Fibroblast of lung (primary cell): ENCODE data around the gene SGCD.

Experiments
- EZH2 ChIP-seq: IDR thresholded peaks from 2 replicates; pipeline ENCODE4 v1.5.1; 2012; ENCODE audit warnings: low read length, control low read depth, mild to moderate bottlenecking; ENCODE audit errors: missing control alignments
- TF ChIP-seq, protein P1 (sequence below), 2 donors: IDR thresholded peaks in 1 of 2; conservative IDR thresholded peaks in 1 of 2; 1 replicate in 1 of 2; 2 replicates in 1 of 2; pipeline ENCODE4 v1.5.1; 2011 to 2012; ENCODE audit warnings: low read length in 2 of 2, control low read depth in 1 of 2, inconsistent platforms in 1 of 2, low read depth in 1 of 2, mild to moderate bottlenecking in 1 of 2

DNA sequence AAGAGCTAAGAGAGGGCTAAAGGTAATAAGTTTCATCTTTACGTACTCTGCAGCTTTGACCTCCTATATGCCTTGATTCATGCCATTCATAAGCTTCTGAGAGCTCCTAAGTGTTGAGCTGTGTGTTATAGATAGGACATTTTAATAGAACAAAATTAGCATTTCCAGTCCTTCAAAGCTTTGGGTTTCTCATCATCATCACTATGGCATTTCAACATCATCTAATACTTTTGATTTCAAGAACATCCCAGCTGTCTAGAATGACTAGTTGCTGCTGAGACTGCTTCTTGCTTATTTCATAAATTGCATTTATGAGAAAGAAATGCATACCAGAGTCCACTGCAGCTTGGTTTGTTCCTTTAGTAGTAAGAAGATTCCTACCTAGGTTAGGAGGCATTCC is 201.7 kb downstream of the SGCD start:
- TF ChIP-seq, protein P1, sequence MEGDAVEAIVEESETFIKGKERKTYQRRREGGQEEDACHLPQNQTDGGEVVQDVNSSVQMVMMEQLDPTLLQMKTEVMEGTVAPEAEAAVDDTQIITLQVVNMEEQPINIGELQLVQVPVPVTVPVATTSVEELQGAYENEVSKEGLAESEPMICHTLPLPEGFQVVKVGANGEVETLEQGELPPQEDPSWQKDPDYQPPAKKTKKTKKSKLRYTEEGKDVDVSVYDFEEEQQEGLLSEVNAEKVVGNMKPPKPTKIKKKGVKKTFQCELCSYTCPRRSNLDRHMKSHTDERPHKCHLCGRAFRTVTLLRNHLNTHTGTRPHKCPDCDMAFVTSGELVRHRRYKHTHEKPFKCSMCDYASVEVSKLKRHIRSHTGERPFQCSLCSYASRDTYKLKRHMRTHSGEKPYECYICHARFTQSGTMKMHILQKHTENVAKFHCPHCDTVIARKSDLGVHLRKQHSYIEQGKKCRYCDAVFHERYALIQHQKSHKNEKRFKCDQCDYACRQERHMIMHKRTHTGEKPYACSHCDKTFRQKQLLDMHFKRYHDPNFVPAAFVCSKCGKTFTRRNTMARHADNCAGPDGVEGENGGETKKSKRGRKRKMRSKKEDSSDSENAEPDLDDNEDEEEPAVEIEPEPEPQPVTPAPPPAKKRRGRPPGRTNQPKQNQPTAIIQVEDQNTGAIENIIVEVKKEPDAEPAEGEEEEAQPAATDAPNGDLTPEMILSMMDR (conservative IDR thresholded peaks at IDR 0.05 in 1 of 2, IDR thresholded peaks at IDR 0.05 in 1 of 2; ENCODE audit: low read depth in 1 of 2, low read length in 2 of 2), result no peak
- TF ChIP-seq EZH2, result no peak
